Upper lobe of left lung (tissue), 4 donors: Measurements from ENCODE around the gene CAMK2G.

Experiments
- EP300 ChIP-seq, 4 donors: sonication (generic); formaldehyde crosslinking; IDR thresholded peaks; one replicate each; pipeline ENCODE4 v1.5.1; 2017; ENCODE audit warnings: antibody characterized with exemption in 4 of 4, control low read depth in 2 of 4
- TF ChIP-seq, protein P1 (sequence below), 6 experiments: fragments of 450-650 bp in 4 of 6; fragments of 200-600 bp in 2 of 6; sonication (generic) in 2 of 6; IDR thresholded peaks; one replicate each; pipeline ENCODE4 v1.5.1; 2016 to 2019; ENCODE audit warnings: antibody characterized with exemption in 6 of 6

DNA sequence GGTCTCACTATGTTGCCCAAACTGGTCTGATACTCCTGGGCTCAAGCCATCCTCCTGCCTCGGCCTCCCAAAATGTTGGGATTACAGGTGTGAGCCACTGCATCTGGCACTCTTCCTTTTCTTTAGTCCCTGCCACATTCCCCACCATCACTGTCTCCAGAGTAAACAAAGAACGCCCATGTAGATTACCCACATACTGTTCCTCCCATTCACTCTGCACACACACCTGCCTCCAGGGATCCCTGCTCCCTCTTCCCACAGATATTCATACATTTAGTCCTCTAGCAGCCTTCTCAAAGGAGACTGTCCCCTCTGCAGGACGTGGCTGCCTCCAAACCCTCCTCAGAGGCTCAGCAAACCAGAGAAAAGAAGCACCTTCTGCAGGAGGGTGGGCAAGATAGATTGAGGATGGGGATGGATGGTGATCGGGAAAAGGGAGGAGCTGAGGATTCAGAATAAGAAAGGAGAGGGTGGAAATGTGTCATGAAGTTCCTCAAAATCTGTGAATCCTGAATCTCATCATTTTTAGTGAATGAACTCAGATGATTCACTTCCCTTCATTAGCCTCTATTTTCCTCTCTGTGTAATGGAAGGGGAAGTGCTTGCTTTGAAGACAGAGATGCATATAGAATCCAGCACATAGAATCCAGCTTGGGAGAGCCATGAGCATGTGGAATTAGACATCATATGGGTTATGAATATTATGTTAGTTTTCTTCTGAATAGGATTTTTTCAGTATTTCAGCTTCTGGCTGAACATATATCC is 31.1 kb upstream of the CAMK2G start:
- TF ChIP-seq, protein P1, sequence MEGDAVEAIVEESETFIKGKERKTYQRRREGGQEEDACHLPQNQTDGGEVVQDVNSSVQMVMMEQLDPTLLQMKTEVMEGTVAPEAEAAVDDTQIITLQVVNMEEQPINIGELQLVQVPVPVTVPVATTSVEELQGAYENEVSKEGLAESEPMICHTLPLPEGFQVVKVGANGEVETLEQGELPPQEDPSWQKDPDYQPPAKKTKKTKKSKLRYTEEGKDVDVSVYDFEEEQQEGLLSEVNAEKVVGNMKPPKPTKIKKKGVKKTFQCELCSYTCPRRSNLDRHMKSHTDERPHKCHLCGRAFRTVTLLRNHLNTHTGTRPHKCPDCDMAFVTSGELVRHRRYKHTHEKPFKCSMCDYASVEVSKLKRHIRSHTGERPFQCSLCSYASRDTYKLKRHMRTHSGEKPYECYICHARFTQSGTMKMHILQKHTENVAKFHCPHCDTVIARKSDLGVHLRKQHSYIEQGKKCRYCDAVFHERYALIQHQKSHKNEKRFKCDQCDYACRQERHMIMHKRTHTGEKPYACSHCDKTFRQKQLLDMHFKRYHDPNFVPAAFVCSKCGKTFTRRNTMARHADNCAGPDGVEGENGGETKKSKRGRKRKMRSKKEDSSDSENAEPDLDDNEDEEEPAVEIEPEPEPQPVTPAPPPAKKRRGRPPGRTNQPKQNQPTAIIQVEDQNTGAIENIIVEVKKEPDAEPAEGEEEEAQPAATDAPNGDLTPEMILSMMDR (IDR thresholded peaks at IDR 0.05), result no peak
- TF ChIP-seq EP300 (IDR thresholded peaks at IDR 0.05), result no peak
